22Rv1 (cell line): ENCODE data around the gene SERPINB12.

ENCODE experiments used
- H3K27ac ChIP-seq: fragments of 450-650 bp; 2 replicates; pipeline ENCODE4 v1.5.1; 2017
- CTCF ChIP-seq: fragments of 450-650 bp; IDR thresholded peaks from 2 replicates; pipeline ENCODE4 v1.5.1; 2017; ENCODE audit warnings: mild to moderate bottlenecking
- ZFX ChIP-seq: fragments of 450-650 bp; IDR thresholded peaks from 2 replicates; pipeline ENCODE4 v1.6.1; 2017; ENCODE audit warnings: antibody characterized with exemption, borderline replicate concordance

SERPINB12 gene

GRCh38 chr18:63586966-63587365 lies 44.8 kb downstream of the SERPINB12 start, which contains the start of gene SERPINB13:
Gene SERPINB13, plus strand, starts transcription at chr18:63587343. Its CDS starts 1,325 bp downstream, at chr18:63588668.
- TF ChIP-seq ZFX (no peak), CTCF (no peak)
- no peak within 1 kb of the TSS for H3K27ac ChIP-seq

GRCh38 chr18:63588909-63589308 lies 46.7 kb downstream of the SERPINB12 start:
- no peak overlapping the region for H3K27ac ChIP-seq
- TF ChIP-seq CTCF = no peak
- no peak for TF ChIP-seq ZFX

- TF ChIP-seq ZFX (no peak), CTCF (no peak)
These were observed 48.2 kb downstream of the SERPINB12 start for GRCh38 chr18:63590373-63590772.

GRCh38 chr18:63590966-63591695 lies 49.0 kb downstream of the SERPINB12 start:
- TF ChIP-seq ZFX (no peak), CTCF (no peak)
- H3K27ac ChIP-seq = no peak overlapping the region

More at GRCh38 chr18:63590373-63590772, 48.2 kb downstream of the SERPINB12 start:
- no peak overlapping the region for H3K27ac ChIP-seq

- no peak overlapping the region for H3K27ac ChIP-seq
- TF ChIP-seq ZFX = no peak
- no peak for TF ChIP-seq CTCF
These were observed 49.6 kb downstream of the SERPINB12 start for GRCh38 chr18:63591725-63592124.

GRCh38 chr18:63592471-63592870 lies 50.3 kb downstream of the SERPINB12 start:
- TF ChIP-seq ZFX (no peak), CTCF (no peak)
- H3K27ac ChIP-seq = no peak overlapping the region

- no peak for TF ChIP-seq ZFX
These were observed 54.8 kb downstream of the SERPINB12 start for GRCh38 chr18:63596964-63597363.

More at GRCh38 chr18:63596964-63597363, 54.8 kb downstream of the SERPINB12 start:
- H3K27ac ChIP-seq = no peak overlapping the region
